Dendritic cell treated with granulocyte-macrophage colony-stimulating factor and Interleukin-4, amounts not matched to agents 40 ng/mL and 50 ng/mL, for 4 days (primary cell): ENCODE measurements around the gene TTC31.
"Not testable (repeated sequence)": the region's sequence is repeated elsewhere in the genome, so short reads cannot be mapped to it uniquely, and the experiment has no call there.

Source experiments
- H3K27ac Mint-ChIP-seq: one replicate; pipeline ENCODE4 v1.8.0; 2022; ENCODE audit warnings: mild to moderate bottlenecking, mixed read lengths
- H3K27me3 Mint-ChIP-seq: one replicate; pipeline ENCODE4 v1.8.0; 2022; ENCODE audit warnings: mild to moderate bottlenecking, mixed read lengths
- H3K36me3 Mint-ChIP-seq: one replicate; pipeline ENCODE4 v1.8.0; 2022; ENCODE audit warnings: low read depth, mixed read lengths
- H3K4me1 Mint-ChIP-seq: one replicate; pipeline ENCODE4 v1.8.0; 2022; ENCODE audit warnings: low read depth, mixed read lengths
- H3K4me3 Mint-ChIP-seq: one replicate; pipeline ENCODE4 v1.8.0; 2022; ENCODE audit warnings: mild to moderate bottlenecking, moderate library complexity, mixed read lengths
- H3K9me3 Mint-ChIP-seq: one replicate; pipeline ENCODE4 v1.8.0; 2022; ENCODE audit warnings: mixed read lengths
- intact Hi-C: fragments of 100-400 bp; cut with micrococcal nuclease; formaldehyde crosslinking; loops from one replicate; pipeline ENCODE4 v1.15.0; 2022

TTC31 gene

GRCh38 chr2:74483675-74484164 is 839 bp downstream of the TTC31 start:
- Mint-ChIP-seq H3K4me3 (peak overlapping the region; percentile 97), H3K27ac (peak overlapping the region; percentile 89), H3K36me3 (peaks cover 70% of the 10 kb centered on the region), H3K4me1 (peaks cover 50% of the 10 kb centered on the region)
- not testable (repeated sequence) for H3K9me3 Mint-ChIP-seq, H3K27me3 Mint-ChIP-seq
- intact Hi-C loops, result loop anchor here (1.0 to 2.0 kb wide), 5 partner anchors 29 to 104 kb away; partner anchors contain the start of genes AUP1, C2orf81, DOK1 and HTRA2

- Mint-ChIP-seq H3K4me1 (peaks cover 32% of the 10 kb centered on the region), H3K27me3 (no peaks in the 10 kb centered on the region), H3K9me3 (no peaks in the 10 kb centered on the region), H3K36me3 (peaks cover 70% of the 10 kb centered on the region), H3K4me3 (no peak overlapping the region), H3K27ac (no peak overlapping the region)
- intact Hi-C loops, result no loop called here
Measured at GRCh38 chr2:74486141-74486540, 3.3 kb downstream of the TTC31 start.

GRCh38 chr2:74488643-74489481 is 6.0 kb downstream of the TTC31 start:
- H3K27me3 Mint-ChIP-seq, result no peaks in the 10 kb centered on the region
- no peak overlapping the region for H3K27ac Mint-ChIP-seq
- peaks cover 15% of the 10 kb centered on the region for H3K4me1 Mint-ChIP-seq
- intact Hi-C loops, result no loop called here
- H3K9me3 Mint-ChIP-seq, result no peaks in the 10 kb centered on the region
- H3K4me3 Mint-ChIP-seq, result no peak overlapping the region
- peaks cover 80% of the 10 kb centered on the region for H3K36me3 Mint-ChIP-seq

GRCh38 chr2:74489906-74490305 is 7.0 kb downstream of the TTC31 start:
- intact Hi-C loops, result no loop called here
- H3K27ac Mint-ChIP-seq, result no peak overlapping the region
- peaks cover 83% of the 10 kb centered on the region for H3K36me3 Mint-ChIP-seq
- no peaks in the 10 kb centered on the region for H3K27me3 Mint-ChIP-seq
- H3K4me1 Mint-ChIP-seq, result peaks cover 8% of the 10 kb centered on the region
- no peak overlapping the region for H3K4me3 Mint-ChIP-seq
- no peaks in the 10 kb centered on the region for H3K9me3 Mint-ChIP-seq

- intact Hi-C loops, result no loop called here
- no peaks in the 10 kb centered on the region for H3K9me3 Mint-ChIP-seq
- peaks cover 63% of the 10 kb centered on the region for H3K36me3 Mint-ChIP-seq
- H3K4me3 Mint-ChIP-seq, result no peak overlapping the region
- no peak overlapping the region for H3K27ac Mint-ChIP-seq
- peaks cover 13% of the 10 kb centered on the region for H3K27me3 Mint-ChIP-seq
- H3K4me1 Mint-ChIP-seq, result peaks cover 2% of the 10 kb centered on the region
Measured at GRCh38 chr2:74491648-74492544, 9.0 kb downstream of the TTC31 start.

- Mint-ChIP-seq H3K36me3 (peaks cover 57% of the 10 kb centered on the region), H3K4me3 (no peak overlapping the region), H3K27me3 (peaks cover 28% of the 10 kb centered on the region), H3K4me1 (peaks cover 13% of the 10 kb centered on the region), H3K9me3 (no peaks in the 10 kb centered on the region), H3K27ac (no peak overlapping the region)
- intact Hi-C loops, result no loop called here
Measured at GRCh38 chr2:74493546-74493945, 10.7 kb downstream of the TTC31 start.

- no peak overlapping the region for H3K27ac Mint-ChIP-seq
- peaks cover 47% of the 10 kb centered on the region for H3K27me3 Mint-ChIP-seq
- peaks cover 38% of the 10 kb centered on the region for H3K36me3 Mint-ChIP-seq
- H3K4me1 Mint-ChIP-seq, result peaks cover 29% of the 10 kb centered on the region
- intact Hi-C loops, result loop anchor here (5.0 kb wide), 1 partner anchor 37 kb away; no protein-coding TSS in a partner anchor
- H3K9me3 Mint-ChIP-seq, result no peaks in the 10 kb centered on the region
- no peak overlapping the region for H3K4me3 Mint-ChIP-seq
Measured at GRCh38 chr2:74495440-74495839, 12.6 kb downstream of the TTC31 start.

- H3K36me3 Mint-ChIP-seq, result peaks cover 21% of the 10 kb centered on the region
- H3K4me3 Mint-ChIP-seq, result peak overlapping the region; percentile 69
- H3K9me3 Mint-ChIP-seq, result no peaks in the 10 kb centered on the region
- peaks cover 40% of the 10 kb centered on the region for H3K4me1 Mint-ChIP-seq
- intact Hi-C loops, result loop anchor here (5.0 kb wide), 1 partner anchor 35 kb away; no protein-coding TSS in a partner anchor
- H3K27me3 Mint-ChIP-seq, result peaks cover 64% of the 10 kb centered on the region
- H3K27ac Mint-ChIP-seq, result no peak overlapping the region
Measured at GRCh38 chr2:74496997-74497776, 14.3 kb downstream of the TTC31 start.

- H3K4me3 Mint-ChIP-seq, result peak overlapping the region; percentile 69
Measured at GRCh38 chr2:74497777-74498499, 15.1 kb downstream of the TTC31 start.

GRCh38 chr2:74498500-74499266 is 15.8 kb downstream of the TTC31 start:
- Mint-ChIP-seq H3K4me3 (peak overlapping the region; percentile 69), H3K9me3 (no peaks in the 10 kb centered on the region), H3K36me3 (peaks cover 19% of the 10 kb centered on the region), H3K27me3 (peaks cover 67% of the 10 kb centered on the region), H3K27ac (peak overlapping the region; percentile 45), H3K4me1 (peaks cover 52% of the 10 kb centered on the region)
- intact Hi-C loops, result loop anchor here (5.0 kb wide), 1 partner anchor 34 kb away; no protein-coding TSS in a partner anchor

More at GRCh38 chr2:74497777-74498499, 15.1 kb downstream of the TTC31 start:
- H3K27me3 Mint-ChIP-seq, result peaks cover 67% of the 10 kb centered on the region
- H3K4me1 Mint-ChIP-seq, result peaks cover 46% of the 10 kb centered on the region
- intact Hi-C loops, result loop anchor here (5.0 kb wide), 1 partner anchor 34 kb away; no protein-coding TSS in a partner anchor
- no peaks in the 10 kb centered on the region for H3K9me3 Mint-ChIP-seq
- H3K27ac Mint-ChIP-seq, result peak overlapping the region; percentile 45
- peaks cover 19% of the 10 kb centered on the region for H3K36me3 Mint-ChIP-seq

- peaks cover 20% of the 10 kb centered on the region for H3K36me3 Mint-ChIP-seq
- peaks cover 59% of the 10 kb centered on the region for H3K4me1 Mint-ChIP-seq
- peak within 1 kb of the TSS; percentile 69 for H3K4me3 Mint-ChIP-seq
- no peaks in the 10 kb centered on the region for H3K9me3 Mint-ChIP-seq
- intact Hi-C loops, result loop anchor here (5.0 kb wide), 1 partner anchor 33 kb away; no protein-coding TSS in a partner anchor
- peak within 1 kb of the TSS; percentile 45 for H3K27ac Mint-ChIP-seq
- H3K27me3 Mint-ChIP-seq, result peaks cover 67% of the 10 kb centered on the region
Measured at GRCh38 chr2:74499267-74499939, 16.5 kb downstream of the TTC31 start, which contains the start of gene LBX2. TSS of gene LBX2 (minus strand) at chr2:74499603. CDS start at chr2:74499537, 66 bp downstream.
